Endodermal cell (in vitro differentiated cells): ENCODE results near the gene SOS2. TPM values are rescaled to one million over a fixed set of nuclear protein-coding genes. Genes with fewer than 3 reads are reported as not detected.
A peak's percentile ranks its signal among the peaks of the same experiment; 100 is the strongest.

Experiments used
- DNase-seq: peaks from one replicate; pipeline ENCODE4 v3.0.0-alpha.2; 2017
- H3K27ac ChIP-seq: 2 replicates; pipeline ENCODE4 v1.5.1; 2013; ENCODE audit warnings: mild to moderate bottlenecking, low read depth, low read length, moderate library complexity
- H3K27me3 ChIP-seq: 2 replicates; pipeline ENCODE4 v1.6.1; 2013; ENCODE audit warnings: mild to moderate bottlenecking, low read length, moderate library complexity; ENCODE audit not compliant: insufficient read depth, control insufficient read depth, poor library complexity, severe bottlenecking
- H3K36me3 ChIP-seq: 2 replicates; pipeline ENCODE4 v1.7.0; 2013; ENCODE audit warnings: mild to moderate bottlenecking, low read length, moderate library complexity; ENCODE audit not compliant: control insufficient read depth, insufficient read depth
- H3K4me1 ChIP-seq: one replicate; pipeline ENCODE4 v1.7.0; 2013; ENCODE audit warnings: low read length; ENCODE audit not compliant: control insufficient read depth, insufficient read depth
- H3K4me3 ChIP-seq: 2 replicates; pipeline ENCODE4 v1.5.1; 2013; ENCODE audit warnings: mild to moderate bottlenecking, low read length, moderate library complexity
- H3K9ac ChIP-seq: 2 replicates; pipeline ENCODE4 v1.6.1; 2013; ENCODE audit warnings: mild to moderate bottlenecking, low read length, moderate library complexity; ENCODE audit not compliant: poor library complexity, severe bottlenecking; ENCODE audit errors: extremely low read depth
- H3K9me3 ChIP-seq: 2 replicates; pipeline ENCODE4 v1.6.1; 2013; ENCODE audit warnings: mild to moderate bottlenecking, low read length, moderate library complexity; ENCODE audit not compliant: control insufficient read depth
- H3K27ac Mint-ChIP-seq: 2 replicates; pipeline ENCODE4 v1.8.0; 2020; ENCODE audit warnings: mixed read lengths
- H3K27me3 Mint-ChIP-seq: 2 replicates; pipeline ENCODE4 v1.8.0; 2021; ENCODE audit warnings: mild to moderate bottlenecking, mixed read lengths; ENCODE audit not compliant: insufficient read depth
- H3K36me3 Mint-ChIP-seq: 2 replicates; pipeline ENCODE4 v1.8.0; 2020; ENCODE audit warnings: low read depth, mixed read lengths
- H3K4me1 Mint-ChIP-seq: 2 replicates; pipeline ENCODE4 v1.8.0; 2020; ENCODE audit warnings: mixed read lengths
- H3K4me3 Mint-ChIP-seq: 2 replicates; pipeline ENCODE4 v1.8.0; 2020; ENCODE audit warnings: mild to moderate bottlenecking, moderate library complexity, mixed read lengths
- H3K9me3 Mint-ChIP-seq: 2 replicates; pipeline ENCODE4 v1.8.0; 2020; ENCODE audit warnings: mild to moderate bottlenecking, mixed read lengths
- CTCF ChIP-seq: fragments of 200-600 bp; sonication (generic); conservative IDR thresholded peaks from 2 replicates; pipeline ENCODE4 v1.5.0; 2021; ENCODE audit warnings: antibody characterized with exemption, mild to moderate bottlenecking
- WGBS, 2 experiments: methylation state at CpG; one replicate each; pipeline versions ENCODE4 v1.1.5 to v1.1.7; 2013; ENCODE audit warnings: missing lambda C conversion rate in 2 of 2, mixed read lengths in 1 of 2; ENCODE audit not compliant: insufficient coverage in 1 of 2, insufficient read length in 1 of 2; 5-methylcytosine and 5-hydroxymethylcytosine counted together
- total RNA-seq, 2 donors: library from RNA; stranded (reverse); fragmentation: NEBNext Ultra II Directional in 1 of 2; extraction: Animal tissue kit (Norgen Biotek cat#: 25700) in 1 of 2; gene quantifications; 2 replicates in 1 of 2; 3 replicates in 1 of 2; pipeline ENCODE4 v1.2.1, GENCODE V29; 2021

SOS2 gene
- total RNA-seq, 2 donors from 2014 or later = 19.6 to 20.4 TPM

GRCh38 chr14:50121486-50121885 lies 109.9 kb downstream of the SOS2 start:
- H3K27ac ChIP-seq = no peak overlapping the region
- no peaks in the 10 kb centered on the region for H3K27me3 Mint-ChIP-seq
- peaks cover 15% of the 10 kb centered on the region for H3K36me3 Mint-ChIP-seq
- no peaks in the 10 kb centered on the region for H3K9me3 ChIP-seq
- 81 to 97% methylated on average over 3 to 5 of the region's 5 CpGs for WGBS, 2 experiments
- H3K4me1 ChIP-seq = peaks cover 4% of the 10 kb centered on the region
- TF ChIP-seq CTCF = no peak
- H3K36me3 ChIP-seq = peaks cover 23% of the 10 kb centered on the region
- H3K27me3 ChIP-seq = no peaks in the 10 kb centered on the region
- H3K27ac Mint-ChIP-seq = peak overlapping the region; percentile 48
- no peak for DNase-seq
- H3K4me1 Mint-ChIP-seq = peaks cover 9% of the 10 kb centered on the region
- H3K9ac ChIP-seq = no peak overlapping the region
- H3K4me3 ChIP-seq = no peak overlapping the region
- no peaks in the 10 kb centered on the region for H3K9me3 Mint-ChIP-seq
- no peak overlapping the region for H3K4me3 Mint-ChIP-seq

GRCh38 chr14:50117456-50117855 lies 113.9 kb downstream of the SOS2 start:
- Mint-ChIP-seq H3K27ac (no peak overlapping the region), H3K9me3 (no peaks in the 10 kb centered on the region), H3K4me1 (peaks cover 11% of the 10 kb centered on the region), H3K36me3 (peaks cover 32% of the 10 kb centered on the region), H3K27me3 (no peaks in the 10 kb centered on the region), H3K4me3 (no peak overlapping the region)
- DNase-seq = no peak
- Histone ChIP-seq H3K4me1 (peaks cover 4% of the 10 kb centered on the region), H3K9ac (no peak overlapping the region), H3K36me3 (peaks cover 35% of the 10 kb centered on the region), H3K27ac (no peak overlapping the region), H3K27me3 (no peaks in the 10 kb centered on the region), H3K4me3 (no peak overlapping the region), H3K9me3 (no peaks in the 10 kb centered on the region)
- WGBS, 2 experiments = 86 to 92% methylated on average over 1 to 2 of the region's 2 CpGs
- TF ChIP-seq CTCF = no peak

- Histone ChIP-seq H3K4me1 (peaks cover 4% of the 10 kb centered on the region), H3K36me3 (peaks cover 40% of the 10 kb centered on the region), H3K27ac (peak overlapping the region; percentile 91), H3K4me3 (peak overlapping the region; percentile 89), H3K27me3 (no peaks in the 10 kb centered on the region), H3K9me3 (no peaks in the 10 kb centered on the region), H3K9ac (peak overlapping the region; percentile 90)
- Mint-ChIP-seq H3K27ac (peak overlapping the region; percentile 99), H3K4me3 (peak overlapping the region; percentile 91), H3K9me3 (no peaks in the 10 kb centered on the region), H3K4me1 (peaks cover 11% of the 10 kb centered on the region), H3K36me3 (peaks cover 37% of the 10 kb centered on the region), H3K27me3 (no peaks in the 10 kb centered on the region)
- no peak for TF ChIP-seq CTCF
- 38% methylated on average over 1 of the region's 2 CpGs; no CpG with 5 or more reads in 1 of the 2 experiments for WGBS, 2 experiments
- no peak for DNase-seq
Measured at GRCh38 chr14:50116966-50117365, 114.4 kb downstream of the SOS2 start.
